GM12878 (cell line): ENCODE results near the gene MRC2. TPM values are rescaled to one million over a fixed set of nuclear protein-coding genes. Genes with fewer than 3 reads are reported as not detected.

Experiments
- ATAC-seq: fragments of 200-7000 bp; cut with Tn5 transposase; 3 replicates; pipeline ENCODE4 v1.9.1; 2020; ENCODE audit warnings: mild to moderate bottlenecking, moderate library complexity
- BruUV-seq: library from RNA; stranded (reverse); fragments of 400-500 nt; replicated peaks from 2 replicates; lab custom pipeline; 2021; lab: Mats Ljungman, UMichigan
- CTCF ChIA-PET: fragments of 300-600 bp; sonication (Branson Sonifier 250); formaldehyde crosslinking; extraction: SDS; loops from one replicate; lab custom pipeline; 2021; ENCODE audit warnings: inconsistent platforms; lab: Yijun Ruan, JAX
- POLR2A ChIA-PET: fragments of 350-600 bp; formaldehyde crosslinking; extraction: SDS; loops from one replicate; lab custom pipeline; 2021; ENCODE audit warnings: inconsistent platforms; lab: Charles Lee
- RAD21 ChIA-PET: fragments of 300-600 bp; sonication (Branson Sonifier 250); formaldehyde crosslinking; loops from one replicate; lab custom pipeline; 2023; ENCODE audit warnings: antibody characterized with exemption; ENCODE audit not compliant: unreplicated experiment; lab: Charles Lee
- SMC1A ChIA-PET: fragments of 300-600 bp; sonication (Branson Sonifier 250); formaldehyde crosslinking; loops from one replicate; lab custom pipeline; 2023; ENCODE audit not compliant: unreplicated experiment, uncharacterized antibody; lab: Charles Lee
- DNase-seq: peaks from one replicate; pipeline ENCODE4 v3.0.0-alpha.2; 2011; ENCODE audit warnings: low read depth, low spot score
- FAIRE-seq: peaks from 3 replicates; lab custom pipeline; 2011; peaks lifted over from hg19 to GRCh38; lab: Jason Lieb, UNC
- H2AFZ ChIP-seq: 2 replicates; pipeline ENCODE4 v1.6.0; 2011; ENCODE audit warnings: low read depth, low read length, control low read depth; ENCODE audit not compliant: control insufficient read depth
- H3K27ac ChIP-seq: 2 replicates; pipeline ENCODE4 v1.5.1; 2011; ENCODE audit warnings: control low read depth; ENCODE audit not compliant: control insufficient read depth, insufficient read depth
- H3K27me3 ChIP-seq, 2 experiments: replicated peaks in 1 of 2; 2 replicates each; pipeline versions ENCODE4 v1.6.0 to v1.6.1; 2011; ENCODE audit warnings: low read length in 1 of 2; ENCODE audit not compliant: control insufficient read depth in 2 of 2, insufficient read depth in 2 of 2
- H3K36me3 ChIP-seq, 2 experiments: 2 replicates each; pipeline ENCODE4 v1.5.1; 2011; ENCODE audit warnings: low read length in 1 of 2; ENCODE audit not compliant: control insufficient read depth in 2 of 2, insufficient read depth in 2 of 2
- H3K4me1 ChIP-seq: 2 replicates; pipeline ENCODE4 v1.6.1; 2011; ENCODE audit warnings: mild to moderate bottlenecking, low read length, moderate library complexity, mixed read lengths; ENCODE audit not compliant: control insufficient read depth, insufficient read depth
- H3K4me2 ChIP-seq: 2 replicates; pipeline ENCODE4 v1.6.0; 2011; ENCODE audit warnings: control low read depth; ENCODE audit not compliant: control insufficient read depth, insufficient read depth
- H3K4me3 ChIP-seq: fragments of 200-600 bp; sonication (generic); 2 replicates; pipeline ENCODE4 v1.5.1; 2016
- H3K79me2 ChIP-seq: 2 replicates; pipeline ENCODE4 v1.6.0; 2011; ENCODE audit warnings: low read length; ENCODE audit not compliant: control insufficient read depth, insufficient read depth
- H3K9ac ChIP-seq: 2 replicates; pipeline ENCODE4 v1.8.0; 2011; ENCODE audit warnings: low read length, control low read depth, mixed read lengths; ENCODE audit not compliant: control insufficient read depth, insufficient read depth
- H3K9me3 ChIP-seq: replicated peaks from 3 replicates; pipeline ENCODE4 v1.5.1; 2011; ENCODE audit warnings: mild to moderate bottlenecking, low read length; ENCODE audit not compliant: control insufficient read depth, insufficient read depth
- H4K20me1 ChIP-seq: 2 replicates; pipeline ENCODE4 v1.6.0; 2011; ENCODE audit not compliant: control insufficient read depth, insufficient read depth
- EGR1 ChIP-seq, 2 experiments: IDR thresholded peaks; 1 replicate in 1 of 2; 2 replicates in 1 of 2; pipeline ENCODE4 v1.6.1; 2011 to 2012; ENCODE audit warnings: low read depth in 2 of 2, low read length in 2 of 2, borderline replicate concordance in 1 of 2, mild to moderate bottlenecking in 1 of 2, moderate library complexity in 1 of 2
- HDAC6 ChIP-seq: fragments of 200-600 bp; sonication (generic); IDR thresholded peaks from one replicate; pipeline ENCODE4 v1.8.0; 2017; ENCODE audit warnings: antibody characterized with exemption; ENCODE audit not compliant: unreplicated experiment
- RFX5 ChIP-seq: IDR thresholded peaks from 2 replicates; pipeline ENCODE4 v1.6.1; 2011; ENCODE audit warnings: low read depth, low read length, improper control_type of control experiment
- SMAD1 ChIP-seq: fragments of 450-650 bp; IDR thresholded peaks from 2 replicates; pipeline ENCODE4 v1.6.1; 2018; ENCODE audit warnings: mild to moderate bottlenecking, low read depth; ENCODE audit not compliant: partially characterized antibody
- YBX1 ChIP-seq: fragments of 450-650 bp; IDR thresholded peaks from 2 replicates; pipeline ENCODE4 v1.6.1; 2016; ENCODE audit warnings: antibody characterized with exemption
- WGBS: methylation state at CpG from one replicate; pipeline ENCODE4 v1.1.6; 2016; ENCODE audit warnings: low lambda C conversion rate; ENCODE audit not compliant: insufficient replicate concordance, insufficient coverage; ENCODE audit errors: missing lambda C conversion rate; 5-methylcytosine and 5-hydroxymethylcytosine counted together
- in situ Hi-C: fragments of 300-500 bp; cut with MboI; formaldehyde crosslinking; loops from 9 replicates; pipeline ENCODE4 v1.14.3; 2018; ENCODE audit warnings: mixed read lengths
- intact Hi-C: fragments of 100-400 bp; cut with micrococcal nuclease; formaldehyde crosslinking; loops from one replicate; pipeline ENCODE4 v1.14.2; 2022; ENCODE audit not compliant: unreplicated experiment
- polyA plus RNA-seq, 11 experiments: library from polyadenylated mRNA; depleted of rRNA in 4 of 11; unstranded in 6 of 11; stranded (reverse) in 5 of 11; fragments of >200 nt; fragmentation: Nextera tagmentation in 4 of 11; fragmentation: Illumina TruSeq in 1 of 11; extraction: Ambion mirVana in 4 of 11; extraction: Trizol in 1 of 11; gene quantifications; 1 replicate in 1 of 11; 2 replicates in 10 of 11; pipeline versions ENCODE4 v1.2.1 to v1.2.3, GENCODE V29; 2011 to 2016; ENCODE audit warnings: inconsistent platforms in 2 of 11, missing spikeins in 2 of 11, low read depth in 1 of 11
- total RNA-seq, 4 experiments: library from RNA; depleted of rRNA in 3 of 4; stranded (reverse); fragments of >200 nt in 3 of 4; fragmentation: Illumina TruSeq in 1 of 4; extraction: Trizol in 1 of 4; gene quantifications; 2 replicates each; pipeline versions ENCODE4 v1.2.1 to v1.2.3, GENCODE V29; 2013 to 2021
- TF ChIP-seq, protein P1 (sequence below): fragments of 450-650 bp; formaldehyde crosslinking; IDR thresholded peaks from 2 replicates; pipeline ENCODE4 v1.4.0; 2022; ENCODE audit warnings: mild to moderate bottlenecking, moderate library complexity
- TF ChIP-seq, protein P2 (sequence below): fragments of 450-650 bp; IDR thresholded peaks from 2 replicates; pipeline ENCODE4 v1.6.1; 2014; ENCODE audit warnings: mild to moderate bottlenecking
- TF ChIP-seq, protein P3 (sequence below): fragments of 450-650 bp; conservative IDR thresholded peaks from 2 replicates; pipeline ENCODE4 v1.6.1; 2017; ENCODE audit warnings: mild to moderate bottlenecking, moderate library complexity
- TF ChIP-seq, protein P4 (sequence below): fragments of 450-650 bp; IDR thresholded peaks from 2 replicates; pipeline ENCODE4 v1.6.1; 2016; ENCODE audit warnings: mild to moderate bottlenecking, moderate library complexity, borderline replicate concordance

MRC2 gene
- total and polyA plus RNA-seq, 10 of the 15 experiments (the other 5 are each of a cell fraction or from before 2014, with no cell fraction given) = 0.04 to 0.96 (median 0.30) TPM; not detected in 1

DNA sequence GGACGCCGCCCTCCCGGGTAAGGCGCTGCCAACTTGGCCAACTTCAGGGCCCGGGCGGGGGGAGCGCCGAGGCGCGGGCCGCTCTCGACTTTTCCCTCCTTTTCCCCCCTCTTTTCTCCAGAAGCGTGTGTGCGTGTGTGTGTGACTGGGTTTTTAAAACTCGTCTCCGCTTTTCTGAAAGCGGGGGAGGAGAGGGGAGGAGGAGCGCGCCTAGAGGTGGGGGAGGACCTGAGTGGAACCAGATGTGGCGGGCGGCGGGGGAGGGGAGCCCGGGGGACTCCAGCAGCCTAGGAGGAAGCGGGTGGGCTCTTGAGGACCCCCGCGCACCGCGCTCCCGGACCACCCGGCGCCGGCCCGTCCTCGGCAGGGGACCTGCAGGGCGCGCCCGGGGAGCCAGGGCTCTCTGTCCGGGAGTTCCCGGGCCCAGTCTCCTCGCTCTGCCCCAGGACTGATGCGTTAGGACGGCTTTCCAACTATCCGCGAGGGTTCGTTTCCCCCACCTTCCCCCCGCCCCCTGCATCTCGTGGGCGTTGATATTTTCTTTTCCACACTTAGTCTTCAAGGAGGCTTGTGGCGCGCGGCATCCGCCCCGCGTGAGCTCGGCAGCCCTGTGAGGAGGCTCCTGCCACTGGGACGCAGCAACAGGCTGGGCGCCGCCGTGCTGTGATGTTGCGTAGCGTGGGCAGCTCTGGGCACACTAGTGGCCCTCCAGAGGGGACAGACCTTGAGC lies 599 bp downstream of the MRC2 start:
- ChIA-PET RAD21 (no interaction called here), SMC1A (interaction anchor here (1.0 kb wide), 1 partner anchor 9 kb away, joined by 3 read pairs; no protein-coding TSS in a partner anchor), CTCF (no interaction called here), POLR2A (no interaction called here)
- TF ChIP-seq RFX5 = no peak
- TF ChIP-seq, protein P1, sequence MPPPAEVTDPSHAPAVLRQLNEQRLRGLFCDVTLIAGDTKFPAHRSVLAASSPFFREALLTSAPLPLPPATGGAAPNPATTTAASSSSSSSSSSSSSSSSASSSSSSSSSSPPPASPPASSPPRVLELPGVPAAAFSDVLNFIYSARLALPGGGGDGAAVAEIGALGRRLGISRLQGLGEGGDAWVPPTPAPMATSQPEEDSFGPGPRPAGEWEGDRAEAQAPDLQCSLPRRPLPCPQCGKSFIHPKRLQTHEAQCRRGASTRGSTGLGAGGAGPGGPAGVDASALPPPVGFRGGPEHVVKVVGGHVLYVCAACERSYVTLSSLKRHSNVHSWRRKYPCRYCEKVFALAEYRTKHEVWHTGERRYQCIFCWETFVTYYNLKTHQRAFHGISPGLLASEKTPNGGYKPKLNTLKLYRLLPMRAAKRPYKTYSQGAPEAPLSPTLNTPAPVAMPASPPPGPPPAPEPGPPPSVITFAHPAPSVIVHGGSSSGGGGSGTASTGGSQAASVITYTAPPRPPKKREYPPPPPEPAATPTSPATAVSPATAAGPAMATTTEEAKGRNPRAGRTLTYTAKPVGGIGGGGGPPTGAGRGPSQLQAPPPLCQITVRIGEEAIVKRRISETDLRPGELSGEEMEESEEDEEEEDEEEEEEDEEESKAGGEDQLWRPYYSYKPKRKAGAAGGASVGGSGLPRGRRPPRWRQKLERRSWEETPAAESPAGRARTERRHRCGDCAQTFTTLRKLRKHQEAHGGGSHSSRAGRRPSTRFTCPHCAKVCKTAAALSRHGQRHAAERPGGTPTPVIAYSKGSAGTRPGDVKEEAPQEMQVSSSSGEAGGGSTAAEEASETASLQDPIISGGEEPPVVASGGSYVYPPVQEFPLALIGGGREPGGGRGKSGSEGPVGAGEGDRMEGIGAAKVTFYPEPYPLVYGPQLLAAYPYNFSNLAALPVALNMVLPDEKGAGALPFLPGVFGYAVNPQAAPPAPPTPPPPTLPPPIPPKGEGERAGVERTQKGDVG (CRISPR knock-in tag) = no peak
- TF ChIP-seq, protein P2, sequence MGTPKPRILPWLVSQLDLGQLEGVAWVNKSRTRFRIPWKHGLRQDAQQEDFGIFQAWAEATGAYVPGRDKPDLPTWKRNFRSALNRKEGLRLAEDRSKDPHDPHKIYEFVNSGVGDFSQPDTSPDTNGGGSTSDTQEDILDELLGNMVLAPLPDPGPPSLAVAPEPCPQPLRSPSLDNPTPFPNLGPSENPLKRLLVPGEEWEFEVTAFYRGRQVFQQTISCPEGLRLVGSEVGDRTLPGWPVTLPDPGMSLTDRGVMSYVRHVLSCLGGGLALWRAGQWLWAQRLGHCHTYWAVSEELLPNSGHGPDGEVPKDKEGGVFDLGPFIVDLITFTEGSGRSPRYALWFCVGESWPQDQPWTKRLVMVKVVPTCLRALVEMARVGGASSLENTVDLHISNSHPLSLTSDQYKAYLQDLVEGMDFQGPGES = no peak
- TF ChIP-seq SMAD1 = no peak
- peak; percentile 51 for TF ChIP-seq HDAC6
- TF ChIP-seq EGR1 (IDR thresholded peaks at IDR 0.05; ENCODE audit: borderline replicate concordance in 1 of 2, low read depth in 2 of 2, low read length in 2 of 2) = peak in 1 of 2 experiments; percentile 27; a peak in 1 of 3 replicates
- TF ChIP-seq YBX1 = no peak
- TF ChIP-seq, protein P3, sequence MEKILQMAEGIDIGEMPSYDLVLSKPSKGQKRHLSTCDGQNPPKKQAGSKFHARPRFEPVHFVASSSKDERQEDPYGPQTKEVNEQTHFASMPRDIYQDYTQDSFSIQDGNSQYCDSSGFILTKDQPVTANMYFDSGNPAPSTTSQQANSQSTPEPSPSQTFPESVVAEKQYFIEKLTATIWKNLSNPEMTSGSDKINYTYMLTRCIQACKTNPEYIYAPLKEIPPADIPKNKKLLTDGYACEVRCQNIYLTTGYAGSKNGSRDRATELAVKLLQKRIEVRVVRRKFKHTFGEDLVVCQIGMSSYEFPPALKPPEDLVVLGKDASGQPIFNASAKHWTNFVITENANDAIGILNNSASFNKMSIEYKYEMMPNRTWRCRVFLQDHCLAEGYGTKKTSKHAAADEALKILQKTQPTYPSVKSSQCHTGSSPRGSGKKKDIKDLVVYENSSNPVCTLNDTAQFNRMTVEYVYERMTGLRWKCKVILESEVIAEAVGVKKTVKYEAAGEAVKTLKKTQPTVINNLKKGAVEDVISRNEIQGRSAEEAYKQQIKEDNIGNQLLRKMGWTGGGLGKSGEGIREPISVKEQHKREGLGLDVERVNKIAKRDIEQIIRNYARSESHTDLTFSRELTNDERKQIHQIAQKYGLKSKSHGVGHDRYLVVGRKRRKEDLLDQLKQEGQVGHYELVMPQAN = no peak
- TF ChIP-seq, protein P4, sequence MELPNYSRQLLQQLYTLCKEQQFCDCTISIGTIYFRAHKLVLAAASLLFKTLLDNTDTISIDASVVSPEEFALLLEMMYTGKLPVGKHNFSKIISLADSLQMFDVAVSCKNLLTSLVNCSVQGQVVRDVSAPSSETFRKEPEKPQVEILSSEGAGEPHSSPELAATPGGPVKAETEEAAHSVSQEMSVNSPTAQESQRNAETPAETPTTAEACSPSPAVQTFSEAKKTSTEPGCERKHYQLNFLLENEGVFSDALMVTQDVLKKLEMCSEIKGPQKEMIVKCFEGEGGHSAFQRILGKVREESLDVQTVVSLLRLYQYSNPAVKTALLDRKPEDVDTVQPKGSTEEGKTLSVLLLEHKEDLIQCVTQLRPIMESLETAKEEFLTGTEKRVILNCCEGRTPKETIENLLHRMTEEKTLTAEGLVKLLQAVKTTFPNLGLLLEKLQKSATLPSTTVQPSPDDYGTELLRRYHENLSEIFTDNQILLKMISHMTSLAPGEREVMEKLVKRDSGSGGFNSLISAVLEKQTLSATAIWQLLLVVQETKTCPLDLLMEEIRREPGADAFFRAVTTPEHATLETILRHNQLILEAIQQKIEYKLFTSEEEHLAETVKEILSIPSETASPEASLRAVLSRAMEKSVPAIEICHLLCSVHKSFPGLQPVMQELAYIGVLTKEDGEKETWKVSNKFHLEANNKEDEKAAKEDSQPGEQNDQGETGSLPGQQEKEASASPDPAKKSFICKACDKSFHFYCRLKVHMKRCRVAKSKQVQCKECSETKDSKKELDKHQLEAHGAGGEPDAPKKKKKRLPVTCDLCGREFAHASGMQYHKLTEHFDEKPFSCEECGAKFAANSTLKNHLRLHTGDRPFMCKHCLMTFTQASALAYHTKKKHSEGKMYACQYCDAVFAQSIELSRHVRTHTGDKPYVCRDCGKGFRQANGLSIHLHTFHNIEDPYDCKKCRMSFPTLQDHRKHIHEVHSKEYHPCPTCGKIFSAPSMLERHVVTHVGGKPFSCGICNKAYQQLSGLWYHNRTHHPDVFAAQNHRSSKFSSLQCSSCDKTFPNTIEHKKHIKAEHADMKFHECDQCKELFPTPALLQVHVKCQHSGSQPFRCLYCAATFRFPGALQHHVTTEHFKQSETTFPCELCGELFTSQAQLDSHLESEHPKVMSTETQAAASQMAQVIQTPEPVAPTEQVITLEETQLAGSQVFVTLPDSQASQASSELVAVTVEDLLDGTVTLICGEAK = no peak
- Histone ChIP-seq H3K4me1 (0 out of 2 replicates have a peak, but pooled peaks cover 3% of the 10 kb centered on the region), H3K4me2 (peak overlapping the region; percentile 77), H3K79me2 (no peaks in the 10 kb centered on the region), H3K4me3 (peak overlapping the region; percentile 64), H3K27me3 (peaks cover 0 to 9% of the 10 kb centered on the region in 2 experiments; a peak in 3 of 4 replicates), H3K27ac (no peak overlapping the region), H3K9me3 (no peaks in the 10 kb centered on the region), H2AFZ (no peak overlapping the region; the same call in 1 of the 2 replicates), H4K20me1 (no peaks in the 10 kb centered on the region), H3K9ac (peak overlapping the region; percentile 39; the same call in 1 of the 2 replicates), H3K36me3 (no peaks in the 10 kb centered on the region)
- no TSS peak for BruUV-seq
- DNase-seq = no peak
- intact Hi-C loops = no loop called here
- WGBS = 3% methylated on average over 39 of the region's 61 CpGs
- FAIRE-seq = no peak
- in situ Hi-C loops = no loop called here
- peak; percentile 40 for ATAC-seq
